Measurements from ENCODE around the gene SH3RF3.
"Not testable (repeated sequence)": the region's sequence is repeated elsewhere in the genome, so short reads cannot be mapped to it uniquely, and the experiment has no call there.

The SH3RF3 gene

GRCh38 chr2:109159096-109159495 is 30.1 kb downstream of the SH3RF3 start:
- no peak for DNase-seq

GRCh38 chr2:109160714-109161440 is 31.9 kb downstream of the SH3RF3 start:
- no peak for DNase-seq

DNA sequence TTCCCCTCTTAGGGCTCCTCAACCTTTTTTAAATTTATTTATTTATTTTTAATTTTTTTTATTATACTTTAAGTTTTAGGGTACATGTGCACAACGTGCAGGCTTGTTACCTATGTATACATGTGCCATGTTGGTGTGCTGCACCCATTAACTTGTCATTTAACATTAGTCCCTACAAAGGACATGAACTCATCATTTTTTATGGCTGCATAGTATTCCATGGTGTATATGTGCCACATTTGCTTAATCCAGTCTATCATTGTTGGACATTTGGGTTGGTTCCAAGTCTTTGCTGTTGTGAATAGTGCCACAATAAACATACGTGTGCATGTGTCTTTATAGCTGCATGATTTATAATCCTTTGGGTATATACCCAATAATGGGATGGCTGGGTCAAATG is 33.4 kb downstream of the SH3RF3 start:
- not testable (repeated sequence) for DNase-seq

- no peak for DNase-seq
Measured at GRCh38 chr2:109162999-109163398, 34.0 kb downstream of the SH3RF3 start.

- DNase-seq: no peak
Measured at GRCh38 chr2:109164311-109164710, 35.3 kb downstream of the SH3RF3 start.

GRCh38 chr2:109164739-109165221 is 35.8 kb downstream of the SH3RF3 start:
- no peak for DNase-seq

DNA sequence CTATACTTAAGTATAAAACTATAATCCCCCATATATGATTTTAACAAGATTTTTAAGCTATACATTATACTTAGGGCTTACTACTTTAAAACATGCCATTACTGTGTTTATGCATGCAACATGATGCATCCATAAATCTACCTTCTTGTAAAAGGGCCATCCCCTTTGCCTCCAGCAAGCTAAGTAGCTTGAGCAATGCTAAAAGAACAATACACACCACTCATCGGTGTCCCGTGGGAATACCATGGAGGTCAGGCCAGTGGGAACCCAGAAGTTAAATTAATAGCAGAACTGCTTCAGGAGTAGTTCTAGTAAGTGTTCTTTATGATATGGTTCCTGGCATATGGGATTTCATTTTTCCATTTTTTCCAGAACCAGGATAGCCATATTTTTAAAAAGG is 37.8 kb downstream of the SH3RF3 start:
- no peak for DNase-seq

DNA sequence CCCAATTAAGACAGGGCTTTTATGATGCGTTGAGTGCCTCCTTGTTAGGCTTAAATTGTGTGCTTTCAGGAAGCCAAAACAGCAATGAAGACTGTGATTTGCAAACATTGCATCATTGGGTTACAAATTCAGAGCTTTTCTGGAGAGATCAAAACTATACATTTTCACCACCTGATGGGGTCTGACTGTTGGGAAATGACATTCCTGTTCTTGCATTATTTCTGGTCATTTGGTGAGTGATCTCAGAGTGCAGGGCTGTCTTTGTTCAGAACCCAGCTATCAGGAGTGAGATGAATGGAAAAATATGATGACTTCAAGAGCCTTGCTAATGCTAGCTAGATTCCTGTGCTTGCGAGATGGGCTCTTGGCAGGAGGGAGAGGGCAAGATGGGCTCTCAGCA is 39.1 kb downstream of the SH3RF3 start:
- DNase-seq: no peak

DNA sequence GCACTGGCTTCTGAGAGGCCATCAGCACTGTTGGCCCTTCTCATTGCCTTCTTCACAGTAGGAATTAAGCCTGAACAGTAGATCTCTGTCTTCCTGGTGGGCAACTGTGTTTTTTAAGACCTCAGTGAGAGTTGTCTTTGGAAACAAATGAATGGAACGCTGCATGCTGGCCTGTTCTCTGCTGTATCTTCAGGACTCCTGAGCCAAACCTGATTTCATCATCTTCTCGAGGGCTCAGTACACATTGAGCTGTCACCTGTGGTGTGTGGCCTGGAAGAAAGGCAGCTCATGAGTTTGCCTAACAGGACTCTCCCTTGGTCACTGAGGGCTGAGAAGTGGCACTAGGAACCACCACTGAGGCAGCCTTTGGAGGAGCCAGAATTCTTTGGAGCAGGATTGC is 39.7 kb downstream of the SH3RF3 start:
- no peak for DNase-seq

- DNase-seq: no peak
Measured at GRCh38 chr2:109170645-109171044, 41.6 kb downstream of the SH3RF3 start.

DNA sequence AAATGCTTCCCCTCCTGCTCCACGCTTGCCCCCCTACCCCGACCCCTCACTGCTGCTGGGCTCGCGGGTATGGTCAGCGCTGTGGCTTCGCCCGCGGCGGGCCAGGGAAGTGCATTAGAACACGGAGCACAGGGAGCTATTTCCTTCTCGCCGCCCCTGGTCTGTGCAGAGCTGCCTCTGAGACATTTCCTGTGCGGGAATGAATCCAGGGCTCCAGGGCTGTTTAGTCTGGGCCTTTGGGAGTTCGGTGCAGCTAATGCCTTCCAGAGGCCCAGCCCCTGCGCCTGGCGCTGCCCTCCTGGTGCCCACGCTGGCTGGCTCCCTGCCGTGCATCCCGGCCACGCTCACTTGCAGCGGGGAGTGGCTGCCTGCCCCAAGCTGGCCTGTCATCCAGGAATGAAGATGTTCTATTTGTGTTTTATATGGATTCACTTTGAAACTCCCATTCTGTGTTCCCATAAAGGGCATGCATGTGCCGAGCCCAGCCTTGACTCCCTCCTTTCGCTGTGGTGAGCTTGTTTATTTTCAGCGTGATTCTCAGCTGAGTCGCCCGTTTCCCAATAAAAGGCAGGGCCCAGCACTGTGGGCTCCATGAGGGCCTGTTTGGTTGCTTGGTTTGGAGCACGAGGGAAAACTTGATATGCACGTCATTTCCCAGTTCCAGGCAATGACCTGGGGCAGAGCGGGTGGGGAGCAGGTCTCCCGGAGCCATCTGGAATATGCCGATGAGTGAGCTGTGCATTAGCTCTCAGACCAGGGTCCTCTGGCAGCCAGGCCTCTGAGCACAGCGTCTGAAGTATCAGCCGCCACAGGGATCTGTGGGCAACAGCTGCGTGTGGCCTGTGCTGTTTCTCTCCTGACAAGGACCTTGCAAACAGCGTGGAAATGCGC is 42.7 kb downstream of the SH3RF3 start:
- no peak for DNase-seq

GRCh38 chr2:109172556-109173105 is 43.6 kb downstream of the SH3RF3 start:
- no peak for DNase-seq

DNA sequence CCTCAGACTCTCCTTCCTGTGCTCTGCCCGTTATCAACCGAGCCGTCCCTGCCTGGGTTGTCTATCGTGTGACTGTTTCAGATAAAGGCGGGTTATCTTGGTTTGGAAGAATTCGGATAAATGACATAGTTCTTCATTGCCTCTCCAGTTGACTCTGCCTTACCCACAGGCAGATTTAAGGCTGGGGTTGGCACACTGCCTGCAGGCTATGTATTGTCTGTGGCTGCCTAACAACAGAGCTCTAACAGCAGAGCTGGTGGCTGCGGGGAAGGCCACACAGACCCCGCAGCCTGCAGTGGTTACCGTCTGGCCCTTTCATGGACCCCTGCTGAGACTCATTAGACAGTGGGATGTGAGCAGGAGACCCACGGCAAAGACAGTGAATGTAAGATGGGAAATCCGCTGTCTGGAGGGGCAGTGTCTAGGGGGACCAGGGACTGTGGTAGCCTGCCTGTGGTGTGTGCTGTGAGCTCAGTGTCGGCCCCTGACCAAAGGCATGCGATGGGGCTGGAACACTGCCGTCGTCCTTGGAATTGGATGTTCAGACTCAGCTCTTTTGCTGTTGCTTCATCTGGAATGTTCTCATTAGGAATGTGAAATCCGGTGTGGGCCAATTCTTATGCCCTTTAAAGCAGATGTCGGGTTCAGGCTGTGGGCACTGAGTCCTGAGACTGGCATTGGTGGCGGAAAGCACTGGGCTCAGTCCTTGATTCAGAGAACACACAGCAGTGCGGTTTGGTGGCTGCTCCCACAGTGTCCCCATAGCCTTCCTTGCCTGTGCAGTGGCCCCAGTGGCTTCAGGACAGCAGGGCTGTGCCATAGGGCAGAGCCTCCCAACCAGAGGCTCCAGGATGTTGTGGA is 44.5 kb downstream of the SH3RF3 start:
- peak; percentile 79 for DNase-seq

- DNase-seq: no peak
Measured at GRCh38 chr2:109174214-109174613, 45.2 kb downstream of the SH3RF3 start.

DNA sequence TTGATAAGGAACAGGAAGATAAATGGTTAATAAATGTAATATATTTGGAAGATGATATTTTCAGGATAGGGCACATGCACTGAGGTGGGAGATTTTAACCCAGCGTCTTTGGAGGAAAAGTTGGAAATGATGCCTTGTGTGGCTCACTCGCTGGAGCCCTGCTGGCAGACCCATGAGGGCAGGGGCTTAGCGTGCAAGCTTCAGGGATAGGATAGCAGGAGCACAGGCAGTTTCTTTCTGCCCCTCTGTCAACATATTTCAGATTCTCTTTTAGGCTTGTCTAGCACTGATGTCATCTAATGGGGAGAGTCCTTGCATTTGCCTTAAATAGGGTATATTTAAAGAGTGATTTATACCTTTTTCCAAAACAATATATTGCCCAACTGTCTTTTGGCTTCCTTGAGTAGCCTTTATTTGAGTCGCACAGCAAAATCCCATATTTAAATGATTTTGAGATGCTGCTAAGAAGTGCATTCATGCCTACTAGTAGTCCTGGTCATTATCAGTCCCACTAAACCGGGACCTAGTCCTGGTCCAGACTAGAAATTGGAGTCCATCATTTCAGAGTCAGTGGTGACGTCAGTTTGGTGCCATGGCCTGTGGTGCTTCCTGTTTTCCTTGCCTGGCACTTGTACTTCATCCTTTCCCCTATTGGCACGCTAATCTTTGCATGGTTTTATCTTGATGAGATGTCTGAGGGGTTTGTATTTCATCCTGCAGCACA is 45.8 kb downstream of the SH3RF3 start:
- no peak for DNase-seq

DNA sequence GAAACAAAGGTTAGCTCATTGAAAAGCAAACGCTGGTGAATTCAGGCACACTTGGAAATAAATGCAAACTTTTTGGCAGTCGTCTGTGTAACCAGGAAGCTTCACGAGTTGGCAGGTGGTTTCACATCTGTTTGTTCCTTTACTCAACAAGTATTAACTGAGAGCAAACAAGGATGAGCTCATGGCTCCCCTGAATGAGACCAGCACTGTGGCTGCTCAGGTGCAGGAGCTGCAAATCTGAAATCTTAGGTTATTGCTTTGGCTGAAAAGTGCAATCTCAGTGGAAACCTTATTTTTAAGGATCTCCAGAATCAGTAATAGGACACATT is 46.3 kb downstream of the SH3RF3 start:
- DNase-seq: no peak

DNA sequence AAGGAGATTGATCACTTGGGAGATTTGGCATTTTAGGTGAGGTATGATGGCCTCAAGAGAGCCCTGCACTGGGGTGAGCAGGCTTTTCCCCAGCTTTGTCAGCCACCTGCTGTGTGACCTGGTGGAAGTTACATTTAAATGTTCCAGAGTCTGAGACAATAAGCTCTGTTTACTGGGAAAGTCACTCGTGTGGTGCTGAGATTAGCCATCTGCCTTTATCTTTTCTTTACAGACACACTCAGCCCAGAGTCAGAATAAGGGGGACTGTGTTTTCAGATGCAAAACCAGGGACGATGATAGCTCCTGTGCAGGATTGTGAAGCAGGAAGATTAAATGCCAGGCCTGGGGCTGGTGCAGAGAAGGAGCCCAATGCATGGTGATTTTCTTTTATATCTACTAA is 47.9 kb downstream of the SH3RF3 start:
- DNase-seq: no peak

- DNase-seq: no peak
Measured at GRCh38 chr2:109177635-109178034, 48.6 kb downstream of the SH3RF3 start.

- no peak for DNase-seq
Measured at GRCh38 chr2:109178968-109179367, 50.0 kb downstream of the SH3RF3 start.

DNA sequence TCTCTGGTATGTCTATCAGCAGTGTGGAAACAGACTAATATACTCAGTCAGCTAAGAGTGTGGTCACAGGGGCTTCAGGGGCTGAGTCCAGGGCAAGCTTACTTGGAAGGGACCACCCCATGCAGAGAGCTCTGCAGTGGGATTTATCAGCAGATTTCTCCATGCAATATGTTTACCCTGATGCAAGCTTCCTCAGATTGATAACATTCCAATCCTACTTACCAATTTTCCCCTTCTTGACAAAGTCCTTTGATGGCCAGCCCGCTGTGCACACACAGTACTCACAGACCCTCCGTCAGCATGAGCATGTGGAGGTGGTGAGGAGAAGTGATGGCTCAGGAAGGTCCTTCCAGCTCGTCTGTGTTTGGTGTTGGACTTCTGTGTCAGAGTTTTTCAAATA is 51.8 kb downstream of the SH3RF3 start:
- DNase-seq: no peak

DNA sequence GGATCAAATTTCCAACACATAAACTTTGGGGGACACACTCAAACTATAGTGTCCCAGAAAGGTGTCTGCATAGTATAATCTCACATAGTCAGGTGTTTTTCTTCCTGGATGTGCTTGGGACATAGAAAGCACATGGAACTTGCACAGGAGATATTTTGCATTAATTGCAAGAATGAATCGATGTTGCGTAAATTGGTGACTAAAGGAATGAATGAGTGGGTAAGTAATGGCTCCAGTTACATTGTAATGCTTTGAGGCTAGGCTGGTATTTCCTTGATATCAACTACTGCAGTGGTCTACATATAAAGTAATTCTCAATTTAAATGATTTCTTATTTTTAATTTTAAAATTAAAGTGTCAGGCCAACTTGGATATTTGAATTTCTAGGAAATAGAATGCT is 53.4 kb downstream of the SH3RF3 start:
- DNase-seq: no peak

GRCh38 chr2:109183871-109184270 is 54.9 kb downstream of the SH3RF3 start:
- no peak for DNase-seq
